ENCODE data around the gene HNRNPA3.
"Not testable (repeated sequence)": the region's sequence is repeated elsewhere in the genome, so short reads cannot be mapped to it uniquely, and the experiment has no call there.

HNRNPA3 gene

GRCh38 chr2:177188482-177189469 lies 23.8 kb upstream of the HNRNPA3 start:
- no peak for DNase-seq

- no peak for DNase-seq
Observed at GRCh38 chr2:177190941-177191340, 21.7 kb upstream of the HNRNPA3 start.

GRCh38 chr2:177192788-177193187 lies 19.8 kb upstream of the HNRNPA3 start:
- DNase-seq, result no peak

- no peak for DNase-seq
Observed at GRCh38 chr2:177193240-177193639, 19.4 kb upstream of the HNRNPA3 start.

GRCh38 chr2:177195194-177195593 lies 17.4 kb upstream of the HNRNPA3 start:
- no peak for DNase-seq

GRCh38 chr2:177200419-177200818 lies 12.2 kb upstream of the HNRNPA3 start:
- DNase-seq, result not testable (repeated sequence)

- DNase-seq, result no peak
Observed at GRCh38 chr2:177201919-177202346, 10.7 kb upstream of the HNRNPA3 start.

GRCh38 chr2:177204417-177204816 lies 8.2 kb upstream of the HNRNPA3 start:
- no peak for DNase-seq

GRCh38 chr2:177207101-177207500 lies 5.5 kb upstream of the HNRNPA3 start:
- no peak for DNase-seq

GRCh38 chr2:177211169-177211568 lies 1.4 kb upstream of the HNRNPA3 start:
- no peak for DNase-seq

- DNase-seq, result no peak
Observed at GRCh38 chr2:177211576-177212105, 953 bp upstream of the HNRNPA3 start.

GRCh38 chr2:177212891-177213856 lies 580 bp downstream of the HNRNPA3 start:
- DNase-seq, result peak; percentile 94

GRCh38 chr2:177217247-177217843 lies 4.8 kb downstream of the HNRNPA3 start:
- DNase-seq, result no peak

GRCh38 chr2:177219787-177220186 lies 7.2 kb downstream of the HNRNPA3 start:
- DNase-seq, result not testable (repeated sequence)

- DNase-seq, result no peak
Observed at GRCh38 chr2:177221534-177221933, 8.9 kb downstream of the HNRNPA3 start.

GRCh38 chr2:177221970-177222369 lies 9.4 kb downstream of the HNRNPA3 start:
- no peak for DNase-seq

GRCh38 chr2:177223436-177223835 lies 10.8 kb downstream of the HNRNPA3 start:
- not testable (repeated sequence) for DNase-seq

GRCh38 chr2:177225965-177226360 lies 13.4 kb downstream of the HNRNPA3 start:
- DNase-seq, result no peak

- DNase-seq, result no peak
Observed at GRCh38 chr2:177229442-177230242, 17.0 kb downstream of the HNRNPA3 start.

GRCh38 chr2:177231270-177231669 lies 18.7 kb downstream of the HNRNPA3 start:
- DNase-seq, result no peak

GRCh38 chr2:177232098-177232704 lies 19.6 kb downstream of the HNRNPA3 start:
- no peak for DNase-seq
